ENCODE results near the gene BRCC3. TPM values are rescaled to one million over a fixed set of nuclear protein-coding genes. Genes with fewer than 3 reads are reported as not detected.
A peak's percentile ranks its signal among the peaks of the same experiment; 100 is the strongest.

BRCC3 gene
- total RNA-seq (2014; rRNA removed; shearing (Covaris generic)) (8.1 and 10.4 TPM in 2 replicates), polyA plus RNA-seq (2016; fragmentation: Nextera tagmentation; extraction: Ambion mirVana) (27.1 and 27.7 TPM in 2 replicates)

DNA sequence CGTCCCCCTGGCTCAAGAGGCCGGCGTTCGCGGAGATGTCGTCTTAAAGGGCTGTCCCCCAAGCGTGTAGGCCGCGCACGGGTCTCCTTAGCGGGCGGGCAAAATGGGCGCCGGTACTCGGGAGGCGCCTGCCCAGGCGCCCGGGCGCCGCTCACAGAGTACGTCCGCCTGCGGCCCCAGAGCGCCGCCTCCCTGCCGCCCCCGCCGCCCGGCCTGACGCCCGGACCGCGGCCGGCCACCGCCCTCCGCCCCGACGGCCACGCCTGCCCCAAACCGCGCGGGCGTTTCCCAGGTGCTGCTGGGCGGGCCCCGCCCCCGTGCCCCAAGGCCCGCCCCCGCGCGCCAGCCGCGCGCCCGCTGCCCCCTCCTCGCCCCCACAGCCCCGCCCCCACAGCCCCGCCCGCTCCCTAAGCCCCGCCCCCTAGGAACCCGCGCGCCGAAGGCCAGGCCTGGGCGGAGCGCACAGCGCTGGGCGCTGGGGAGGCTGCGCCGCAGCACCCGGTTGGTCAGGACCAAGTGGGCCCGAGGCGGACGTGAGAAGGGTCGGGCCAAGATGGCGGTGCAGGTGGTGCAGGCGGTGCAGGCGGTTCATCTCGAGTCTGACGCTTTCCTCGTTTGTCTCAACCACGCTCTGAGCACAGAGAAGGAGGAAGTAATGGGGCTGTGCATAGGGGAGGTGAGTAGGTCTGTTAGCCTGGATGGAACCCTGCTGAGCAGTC lies at the start of gene BRCC3, which contains the start of the genes CMC4 and MTCP1:
Gene BRCC3 (plus strand): TSS at position 534 of the 719 bp plus-strand sequence. CDS start 20 bp downstream, at position 554.
Gene CMC4 (minus strand): TSS at position 162 of the 719 bp plus-strand sequence. CDS start 7,113 bp downstream, outside the sequence.
Gene MTCP1 (minus strand): TSS at position 162 of the 719 bp plus-strand sequence. CDS start 5,126 bp downstream, outside the sequence.
- TF ChIP-seq EZH2 (IDR thresholded peaks at IDR 0.05; ENCODE audit: insufficient read depth, poor library complexity, severe bottlenecking) (no peak), EZH2phosphoT487 (IDR thresholded peaks at IDR 0.05; ENCODE audit: insufficient read depth, low read depth) (no peak)
- peaks cover 70% of the 10 kb centered on the region for H3K79me2 ChIP-seq (ENCODE audit: insufficient read depth)

DNA sequence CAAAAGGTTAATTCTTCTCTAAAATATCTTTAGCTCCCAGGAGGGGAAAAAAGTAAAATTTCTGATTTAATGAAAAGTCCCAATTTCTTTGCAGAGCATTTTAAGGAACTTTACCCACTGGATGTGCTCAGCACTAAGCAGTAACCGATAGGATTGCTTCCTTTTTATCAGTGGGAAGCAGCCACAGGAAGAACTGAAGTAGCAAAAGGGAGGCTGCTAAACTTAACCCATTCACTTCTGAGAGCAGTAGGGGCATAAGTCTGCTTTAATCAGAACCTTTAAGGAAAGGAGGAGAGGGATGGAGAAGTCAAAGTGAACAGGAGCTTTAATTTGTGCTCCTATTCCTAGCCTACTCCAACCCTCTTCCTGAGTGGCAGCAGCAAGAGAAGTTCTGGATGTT lies 48.7 kb upstream of the BRCC3 start, which contains the start of gene F8:
Gene F8 (minus strand): TSS at position 139 of the 400 bp plus-strand sequence. CDS start 171 bp downstream, outside the sequence.
- in situ Hi-C loops (cut with MboI): no loop called here
- H3K4me1 ChIP-seq (ENCODE audit: insufficient read depth): no peaks in the 10 kb centered on the region
- H4K20me1 ChIP-seq (ENCODE audit: insufficient read depth): no peaks in the 10 kb centered on the region
- no peaks in the 10 kb centered on the region for H3K79me2 ChIP-seq (ENCODE audit: insufficient read depth)
- H3K36me3 ChIP-seq (ENCODE audit: low read depth): no peaks in the 10 kb centered on the region
- no peak within 1 kb of the TSS for H3K9ac ChIP-seq
- no peaks in the 10 kb centered on the region for H3K9me3 ChIP-seq (ENCODE audit: low read depth)
- no peak within 1 kb of the TSS for H3K27ac ChIP-seq
- H3K4me3 ChIP-seq: no peak within 1 kb of the TSS
- no peak for DNase-seq
- no peak for TF ChIP-seq EZH2phosphoT487 (IDR thresholded peaks at IDR 0.05; ENCODE audit: insufficient read depth, low read depth)
- no peak for TF ChIP-seq EZH2 (IDR thresholded peaks at IDR 0.05; ENCODE audit: insufficient read depth, poor library complexity, severe bottlenecking)
- no peak within 1 kb of the TSS for H2AFZ ChIP-seq
- no peaks in the 10 kb centered on the region for H3K27me3 ChIP-seq (replicated peaks; ENCODE audit: insufficient read depth)
- 11 to 13% methylated on average over 1 of the region's 1 CpG for WGBS, 2 experiments (ENCODE audit: low coverage in 1 of 2, low lambda C conversion rate in 2 of 2, missing lambda C conversion rate in 2 of 2)
- H3K4me2 ChIP-seq (ENCODE audit: unreplicated experiment): no peak within 1 kb of the TSS
- no peaks in the 10 kb centered on the region for H3K9me2 ChIP-seq (ENCODE audit: insufficient read depth)
- peaks cover 4% of the 10 kb centered on the region; the same call in 1 of the 2 replicates for H3F3A ChIP-seq (ENCODE audit: insufficient read depth)

More for the DNA sequence above, at the start of gene BRCC3, which contains the start of the genes CMC4 and MTCP1:
- H3K27ac ChIP-seq: peak within 1 kb of the TSS; percentile 96
- no peaks in the 10 kb centered on the region for H3K27me3 ChIP-seq (replicated peaks; ENCODE audit: insufficient read depth)
- DNase-seq: peak; percentile 84
- H3K4me2 ChIP-seq (ENCODE audit: unreplicated experiment): peak within 1 kb of the TSS; percentile 91
- WGBS, 2 experiments (ENCODE audit: low coverage in 1 of 2, low lambda C conversion rate in 2 of 2, missing lambda C conversion rate in 2 of 2): 0 to 2% methylated on average over 22 to 24 of the region's 81 CpGs
- H3K9ac ChIP-seq: peak within 1 kb of the TSS; percentile 97
- in situ Hi-C loops (cut with MboI): no loop called here
- no peaks in the 10 kb centered on the region for H3K9me3 ChIP-seq (ENCODE audit: low read depth)
- peak within 1 kb of the TSS; percentile 93 for H2AFZ ChIP-seq
- H3F3A ChIP-seq (ENCODE audit: insufficient read depth): peaks cover 23% of the 10 kb centered on the region; the same call in 1 of the 2 replicates
- no peaks in the 10 kb centered on the region for H3K9me2 ChIP-seq (ENCODE audit: insufficient read depth)
- H3K4me3 ChIP-seq: peak within 1 kb of the TSS; percentile 92
- no peaks in the 10 kb centered on the region for H3K36me3 ChIP-seq (ENCODE audit: low read depth)
- peaks cover 34% of the 10 kb centered on the region for H3K4me1 ChIP-seq (ENCODE audit: insufficient read depth)
- H4K20me1 ChIP-seq (ENCODE audit: insufficient read depth): no peaks in the 10 kb centered on the region

DNA sequence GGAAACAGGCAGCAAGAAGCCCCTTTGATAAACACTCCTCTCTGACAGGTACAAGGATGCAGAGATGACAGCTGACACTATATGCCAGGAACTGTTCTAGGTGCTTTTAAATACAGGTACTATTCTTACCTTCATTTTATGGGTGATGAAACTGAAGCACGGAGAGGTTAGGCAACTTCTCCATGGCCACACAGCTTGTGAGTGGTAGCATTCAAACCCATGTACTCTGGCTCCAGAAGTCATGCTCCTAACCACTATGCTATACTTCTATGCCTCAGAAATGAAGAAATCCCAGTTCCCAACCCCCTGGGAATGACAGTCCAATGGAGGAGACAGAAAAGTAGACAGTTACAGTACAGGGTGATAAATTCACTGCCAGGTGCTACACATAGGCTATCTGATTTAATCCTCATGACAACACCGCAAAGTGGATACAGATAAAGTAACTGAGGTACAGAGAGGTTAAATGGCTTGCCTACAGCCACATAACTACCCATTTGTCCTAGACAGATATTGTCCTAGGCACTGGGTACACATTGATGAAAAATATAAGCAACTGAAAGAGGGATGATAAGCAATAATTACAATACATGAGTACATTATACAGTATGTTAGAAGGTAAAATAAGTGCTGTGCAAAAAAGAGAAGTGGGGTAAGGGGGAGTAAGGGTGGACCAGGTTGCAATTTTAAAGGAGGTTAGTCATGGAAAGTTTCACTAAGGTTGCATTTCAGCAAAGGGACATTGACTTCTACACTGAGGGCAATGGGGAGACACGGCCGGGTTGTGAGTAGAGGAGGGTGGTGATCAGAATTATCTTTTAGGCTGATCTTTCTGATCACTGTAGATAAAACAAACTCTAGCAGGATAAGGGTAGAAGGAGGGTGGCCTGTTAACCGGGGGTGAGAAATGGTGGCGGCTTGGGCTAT lies 47.1 kb upstream of the BRCC3 start:
- H3K27ac ChIP-seq: no peak overlapping the region
- in situ Hi-C loops (cut with MboI): no loop called here
- peaks cover 14% of the 10 kb centered on the region for H3K4me1 ChIP-seq (ENCODE audit: insufficient read depth)
- H3K4me2 ChIP-seq (ENCODE audit: unreplicated experiment): no peak overlapping the region
- no peak overlapping the region for H2AFZ ChIP-seq
- 48 to 56% methylated on average over 6 of the region's 6 CpGs for WGBS, 2 experiments (ENCODE audit: low coverage in 1 of 2, low lambda C conversion rate in 2 of 2, missing lambda C conversion rate in 2 of 2)
- DNase-seq: no peak
- H3K9me2 ChIP-seq (ENCODE audit: insufficient read depth): no peaks in the 10 kb centered on the region
- TF ChIP-seq EZH2 (IDR thresholded peaks at IDR 0.05; ENCODE audit: insufficient read depth, poor library complexity, severe bottlenecking) (no peak), EZH2phosphoT487 (IDR thresholded peaks at IDR 0.05; ENCODE audit: insufficient read depth, low read depth) (no peak)
- H3K4me3 ChIP-seq: no peak overlapping the region
- peaks cover 13% of the 10 kb centered on the region for H3K79me2 ChIP-seq (ENCODE audit: insufficient read depth)
- H3K9me3 ChIP-seq (ENCODE audit: low read depth): no peaks in the 10 kb centered on the region
- no peak overlapping the region for H3K9ac ChIP-seq
- H3K36me3 ChIP-seq (ENCODE audit: low read depth): no peaks in the 10 kb centered on the region
- no peaks in the 10 kb centered on the region for H4K20me1 ChIP-seq (ENCODE audit: insufficient read depth)
- H3K27me3 ChIP-seq (replicated peaks; ENCODE audit: insufficient read depth): no peaks in the 10 kb centered on the region
- H3F3A ChIP-seq (ENCODE audit: insufficient read depth): peaks cover 18% of the 10 kb centered on the region; the same call in 1 of the 2 replicates

DNA sequence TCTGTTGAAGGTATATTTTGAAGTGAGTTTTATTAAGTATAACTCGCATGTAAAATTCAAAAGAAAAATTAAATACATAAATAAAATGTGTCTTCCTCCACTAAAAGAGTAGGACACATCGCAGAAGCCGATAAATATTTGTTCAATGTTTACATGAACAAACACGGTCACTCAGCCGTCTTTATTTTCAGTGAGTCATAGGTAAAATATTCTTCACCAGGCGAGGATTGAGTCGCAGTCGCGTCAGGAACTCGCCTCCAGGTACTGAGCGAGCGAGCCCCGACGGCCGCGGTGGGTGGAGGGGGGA lies 44.9 kb upstream of the BRCC3 start:
- Histone ChIP-seq H3K27me3 (replicated peaks; ENCODE audit: insufficient read depth) (no peaks in the 10 kb centered on the region), H3K9ac (peak overlapping the region; percentile 100), H3K4me1 (ENCODE audit: insufficient read depth) (peaks cover 16% of the 10 kb centered on the region), H3K4me2 (ENCODE audit: unreplicated experiment) (peak overlapping the region; percentile 80), H3K27ac (peak overlapping the region; percentile 100), H4K20me1 (ENCODE audit: insufficient read depth) (no peaks in the 10 kb centered on the region), H3K36me3 (ENCODE audit: low read depth) (no peaks in the 10 kb centered on the region), H3K9me3 (ENCODE audit: low read depth) (no peaks in the 10 kb centered on the region), H2AFZ (peak overlapping the region; percentile 83), H3F3A (ENCODE audit: insufficient read depth) (peaks cover 18% of the 10 kb centered on the region; the same call in 1 of the 2 replicates), H3K4me3 (peak overlapping the region; percentile 92), H3K9me2 (ENCODE audit: insufficient read depth) (no peaks in the 10 kb centered on the region), H3K79me2 (ENCODE audit: insufficient read depth) (peaks cover 32% of the 10 kb centered on the region)
- no peak for DNase-seq
- in situ Hi-C loops (cut with MboI): no loop called here
- no peak for TF ChIP-seq EZH2 (IDR thresholded peaks at IDR 0.05; ENCODE audit: insufficient read depth, poor library complexity, severe bottlenecking)
- no peak for TF ChIP-seq EZH2phosphoT487 (IDR thresholded peaks at IDR 0.05; ENCODE audit: insufficient read depth, low read depth)
- 0 to 3% methylated on average over 10 of the region's 16 CpGs for WGBS, 2 experiments (ENCODE audit: low coverage in 1 of 2, low lambda C conversion rate in 2 of 2, missing lambda C conversion rate in 2 of 2)
